ENCODE measurements around the gene MFGE8.

Gene MFGE8

GRCh38 chr15:88890495-88890894 is 22.7 kb downstream of the MFGE8 start:
- DNase-seq (ENCODE audit: low read depth): no peak
- H3K4me3 ChIP-seq (ENCODE audit: control insufficient read depth, low read depth, low read length): no peak overlapping the region
- no peak for TF ChIP-seq CTCF (conservative IDR thresholded peaks at IDR 0.05; ENCODE audit: control insufficient read depth, insufficient read depth, low read depth, low read length)

GRCh38 chr15:88888719-88889118 is 24.5 kb downstream of the MFGE8 start:
- no peak for TF ChIP-seq CTCF (conservative IDR thresholded peaks at IDR 0.05; ENCODE audit: control insufficient read depth, insufficient read depth, low read depth, low read length)
- no peak overlapping the region for H3K4me3 ChIP-seq (ENCODE audit: control insufficient read depth, low read depth, low read length)
- DNase-seq (ENCODE audit: low read depth): no peak

GRCh38 chr15:88887068-88887580 is 26.1 kb downstream of the MFGE8 start:
- no peak for TF ChIP-seq CTCF (conservative IDR thresholded peaks at IDR 0.05; ENCODE audit: control insufficient read depth, insufficient read depth, low read depth, low read length)
- H3K4me3 ChIP-seq (ENCODE audit: control insufficient read depth, low read depth, low read length): no peak overlapping the region
- no peak for DNase-seq (ENCODE audit: low read depth)

GRCh38 chr15:88882785-88883184 is 30.4 kb downstream of the MFGE8 start:
- TF ChIP-seq CTCF (conservative IDR thresholded peaks at IDR 0.05; ENCODE audit: control insufficient read depth, insufficient read depth, low read depth, low read length): no peak
- peak; percentile 78 for DNase-seq (ENCODE audit: low read depth)
- no peak overlapping the region for H3K4me3 ChIP-seq (ENCODE audit: control insufficient read depth, low read depth, low read length)

- H3K4me3 ChIP-seq (ENCODE audit: control insufficient read depth, low read depth, low read length): no peak overlapping the region
- peak; percentile 58 for DNase-seq (ENCODE audit: low read depth)
- no peak for TF ChIP-seq CTCF (conservative IDR thresholded peaks at IDR 0.05; ENCODE audit: control insufficient read depth, insufficient read depth, low read depth, low read length)
Measured at GRCh38 chr15:88881775-88882174, 31.4 kb downstream of the MFGE8 start.

GRCh38 chr15:88880944-88881740 is 32.0 kb downstream of the MFGE8 start:
- DNase-seq (ENCODE audit: low read depth): no peak
- no peak overlapping the region for H3K4me3 ChIP-seq (ENCODE audit: control insufficient read depth, low read depth, low read length)
- TF ChIP-seq CTCF (conservative IDR thresholded peaks at IDR 0.05; ENCODE audit: control insufficient read depth, insufficient read depth, low read depth, low read length): no peak

All from fibroblast of mammary gland (primary cell).